Right atrium auricular region (tissue), 2 donors: ENCODE measurements around the gene SSUH2. TPM values are rescaled to one million over a fixed set of nuclear protein-coding genes. Genes with fewer than 3 reads are reported as not detected.

Source experiments
- DNase-seq: peaks from one replicate; pipeline ENCODE4 v3.0.0-alpha.2; 2019; ENCODE audit warnings: low spot score
- H3K27ac ChIP-seq, 2 donors: fragments of 200-600 bp; sonication (generic); 1 replicate in 1 of 2; 2 replicates in 1 of 2; pipeline ENCODE4 v1.5.1; 2016 to 2019
- H3K27me3 ChIP-seq, 2 donors: fragments of 200-600 bp; sonication (generic); one replicate each; pipeline versions ENCODE4 v1.5.1 to v1.6.0; 2017 to 2019
- H3K36me3 ChIP-seq: fragments of 200-600 bp; sonication (generic); one replicate; pipeline ENCODE4 v1.5.1; 2016
- H3K4me1 ChIP-seq, 2 donors: fragments of 200-600 bp; sonication (generic); one replicate each; pipeline versions ENCODE4 v1.5.1 to v1.6.0; 2017 to 2019
- H3K4me3 ChIP-seq, 2 donors: fragments of 200-600 bp; sonication (generic); 1 replicate in 1 of 2; 2 replicates in 1 of 2; pipeline ENCODE4 v1.5.1; 2017 to 2019; ENCODE audit warnings: mild to moderate bottlenecking in 1 of 2, moderate library complexity in 1 of 2
- H3K9me3 ChIP-seq, 2 donors: fragments of 200-600 bp; sonication (generic); one replicate each; pipeline ENCODE4 v1.5.1; 2019
- CTCF ChIP-seq, 2 donors: fragments of 200-600 bp; sonication (generic); IDR thresholded peaks; one replicate each; pipeline ENCODE4 v1.5.1; 2019; ENCODE audit warnings: antibody characterized with exemption in 2 of 2
- total RNA-seq, 2 donors: library from RNA; depleted of rRNA; stranded (reverse); fragments of >200 nt; gene quantifications; one replicate each; pipeline ENCODE4 v1.1.0, GENCODE V29; 2016

SSUH2 gene
- total RNA-seq, 2 donors from 2014 or later: 0.59 to 0.82 TPM

DNA sequence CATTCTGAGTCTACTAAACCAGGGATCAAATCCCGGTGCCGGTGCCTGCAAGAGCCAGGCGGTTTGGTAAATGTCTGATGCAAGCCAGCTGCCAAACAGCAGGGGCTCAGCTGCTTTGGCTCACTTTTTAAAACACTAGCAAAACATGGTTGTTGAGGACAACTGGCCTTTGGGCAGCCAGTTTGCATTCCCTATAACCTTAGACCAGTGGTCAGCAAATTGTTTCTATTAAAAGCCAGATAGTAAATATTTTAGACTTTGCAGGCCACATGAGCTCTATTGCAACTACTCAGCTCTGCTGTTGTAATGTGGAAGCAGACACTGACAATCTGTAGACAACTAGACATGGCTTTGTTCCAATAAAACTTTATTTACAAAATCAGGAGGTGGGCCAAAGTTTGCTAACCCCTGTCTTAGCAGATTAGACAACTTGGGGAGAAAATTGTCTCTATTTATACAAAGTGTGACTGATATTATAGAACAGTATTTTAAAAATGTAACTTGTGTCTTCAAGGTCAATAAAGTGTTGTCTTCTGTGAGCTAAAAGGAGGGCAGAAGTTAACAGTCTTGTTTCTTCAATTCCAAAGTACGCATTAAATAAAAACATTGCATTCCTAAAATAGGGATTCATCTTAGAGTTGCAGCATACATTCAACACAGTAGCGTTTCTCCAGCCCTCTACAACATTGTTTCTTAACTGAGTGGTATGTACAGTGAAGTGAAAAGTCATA lies 67.6 kb downstream of the SSUH2 start:
- no peak overlapping the region for H3K4me3 ChIP-seq
- no peak overlapping the region for H3K27ac ChIP-seq
- H3K36me3 ChIP-seq: peaks cover 7% of the 10 kb centered on the region
- no peak for DNase-seq
- H3K9me3 ChIP-seq: no peaks in the 10 kb centered on the region
- no peaks in the 10 kb centered on the region for H3K27me3 ChIP-seq
- H3K4me1 ChIP-seq: peaks cover 0 to 21% of the 10 kb centered on the region in 2 donors
- no peak for TF ChIP-seq CTCF (IDR thresholded peaks at IDR 0.05)

DNA sequence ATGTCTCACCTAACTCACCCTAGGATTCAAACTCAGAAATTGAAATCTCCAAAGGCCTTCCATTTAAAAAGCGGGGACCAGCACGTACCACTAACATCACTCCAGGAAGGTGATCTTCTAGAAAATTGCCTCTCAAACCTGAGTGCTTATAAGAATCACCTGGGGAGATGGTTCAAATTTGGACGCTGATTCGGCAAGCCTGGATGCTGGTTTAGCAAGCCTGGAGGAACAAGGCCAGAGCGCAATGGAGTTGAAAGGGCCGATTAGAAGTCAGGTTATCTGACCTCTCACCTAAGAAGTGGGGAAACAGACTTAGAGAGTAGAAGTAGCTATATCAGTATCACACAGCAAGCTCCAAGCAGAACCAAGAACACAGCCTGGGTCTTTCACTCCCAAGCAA lies 68.2 kb downstream of the SSUH2 start:
- no peaks in the 10 kb centered on the region for H3K9me3 ChIP-seq
- DNase-seq: no peak
- peaks cover 11% of the 10 kb centered on the region for H3K36me3 ChIP-seq
- peaks cover 0 to 27% of the 10 kb centered on the region in 2 donors for H3K4me1 ChIP-seq
- H3K4me3 ChIP-seq: no peak overlapping the region
- no peak for TF ChIP-seq CTCF (IDR thresholded peaks at IDR 0.05)
- no peak overlapping the region for H3K27ac ChIP-seq
- no peaks in the 10 kb centered on the region for H3K27me3 ChIP-seq

GRCh38 chr3:8575364-8576104 lies 69.1 kb downstream of the SSUH2 start:
- peaks cover 20% of the 10 kb centered on the region for H3K36me3 ChIP-seq
- H3K4me1 ChIP-seq: peaks cover 0 to 35% of the 10 kb centered on the region in 2 donors
- peak overlapping the region in 1 of 2 donors; percentile 7 for H3K27ac ChIP-seq
- DNase-seq: no peak
- no peak overlapping the region for H3K4me3 ChIP-seq
- H3K27me3 ChIP-seq: no peaks in the 10 kb centered on the region
- H3K9me3 ChIP-seq: no peaks in the 10 kb centered on the region
- no peak for TF ChIP-seq CTCF (IDR thresholded peaks at IDR 0.05)

DNA sequence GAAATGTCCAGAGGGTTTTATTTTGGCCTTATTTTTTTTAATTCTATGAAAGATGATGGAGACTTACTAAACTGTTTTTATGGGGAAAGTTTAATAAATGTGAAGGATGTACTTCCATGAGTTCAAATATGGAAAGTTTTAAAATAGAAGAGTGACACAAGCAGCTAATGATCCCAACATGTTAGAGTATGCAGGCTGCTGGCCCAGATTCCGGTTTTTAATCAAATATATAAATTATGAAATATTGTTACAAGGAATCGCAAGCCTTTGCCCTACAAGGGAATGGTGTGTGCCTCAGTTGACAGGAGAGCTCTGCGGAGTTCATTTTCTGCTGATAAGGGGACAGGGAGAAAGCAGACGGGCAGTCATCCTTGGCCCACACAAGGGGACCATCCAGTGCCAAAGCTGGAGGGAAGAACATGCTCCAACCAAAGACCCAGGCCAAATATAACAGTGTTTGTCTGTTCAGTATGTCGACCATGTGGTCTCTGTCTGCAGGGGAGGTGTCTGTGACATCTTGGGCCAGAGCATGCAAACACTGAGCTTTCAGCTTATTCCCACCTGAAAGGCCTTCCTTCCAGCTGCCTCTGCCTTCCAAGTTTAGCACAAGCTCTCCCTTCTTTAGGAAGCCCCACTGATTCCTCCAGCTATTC lies 69.8 kb downstream of the SSUH2 start:
- no peak for TF ChIP-seq CTCF (IDR thresholded peaks at IDR 0.05)
- no peak for DNase-seq
- H3K4me1 ChIP-seq: peaks cover 0 to 35% of the 10 kb centered on the region in 2 donors

DNA sequence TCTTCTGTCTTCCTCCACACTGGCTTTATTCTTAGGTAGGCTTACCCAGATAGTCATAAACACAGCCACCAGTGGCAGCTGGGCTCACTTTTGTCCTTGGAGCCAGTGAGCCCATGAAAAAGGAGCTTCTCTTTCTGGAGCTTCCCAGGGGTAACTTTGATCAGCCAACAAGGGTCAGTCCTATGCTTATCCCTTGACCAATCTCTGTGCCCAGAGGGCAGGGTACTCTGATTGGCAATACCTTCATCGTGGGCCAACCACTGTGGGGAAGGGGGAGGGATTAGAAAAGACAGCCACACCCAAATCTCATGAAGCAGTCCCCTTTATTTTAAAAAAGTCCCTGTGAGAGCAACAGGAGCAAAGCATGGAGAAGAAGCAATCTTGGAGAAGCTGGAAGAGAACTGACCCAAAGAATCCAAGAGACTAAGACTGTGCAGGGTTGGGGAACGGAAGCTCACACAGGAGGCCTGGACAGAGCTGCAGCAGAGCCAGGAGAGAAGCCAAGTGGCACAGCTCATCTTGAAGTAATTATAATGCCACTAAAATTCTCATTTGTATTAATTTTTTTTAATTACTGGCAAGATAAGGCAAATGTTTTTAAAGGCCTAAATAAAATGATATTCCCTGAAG lies 70.4 kb downstream of the SSUH2 start:
- H3K4me1 ChIP-seq: peaks cover 0 to 35% of the 10 kb centered on the region in 2 donors
- peaks cover 34% of the 10 kb centered on the region for H3K36me3 ChIP-seq

More for the DNA sequence above, 69.8 kb downstream of the SSUH2 start:
- Histone ChIP-seq H3K4me3 (no peak overlapping the region), H3K27me3 (no peaks in the 10 kb centered on the region), H3K9me3 (no peaks in the 10 kb centered on the region), H3K36me3 (peaks cover 27% of the 10 kb centered on the region), H3K27ac (peak overlapping the region; percentile 8 to 63)

More for the DNA sequence above, 70.4 kb downstream of the SSUH2 start:
- TF ChIP-seq CTCF (IDR thresholded peaks at IDR 0.05): no peak
- H3K27ac ChIP-seq: peak overlapping the region; percentile 8 to 63
- no peak overlapping the region for H3K4me3 ChIP-seq
- peak; percentile 51 for DNase-seq
- H3K9me3 ChIP-seq: no peaks in the 10 kb centered on the region
- H3K27me3 ChIP-seq: no peaks in the 10 kb centered on the region
